ENCODE measurements around the gene VSIR. TPM values are rescaled to one million over a fixed set of nuclear protein-coding genes. Genes with fewer than 3 reads are reported as not detected.

Gene VSIR
- 3.9 and 6.3 TPM in 2 replicates for total RNA-seq

DNA sequence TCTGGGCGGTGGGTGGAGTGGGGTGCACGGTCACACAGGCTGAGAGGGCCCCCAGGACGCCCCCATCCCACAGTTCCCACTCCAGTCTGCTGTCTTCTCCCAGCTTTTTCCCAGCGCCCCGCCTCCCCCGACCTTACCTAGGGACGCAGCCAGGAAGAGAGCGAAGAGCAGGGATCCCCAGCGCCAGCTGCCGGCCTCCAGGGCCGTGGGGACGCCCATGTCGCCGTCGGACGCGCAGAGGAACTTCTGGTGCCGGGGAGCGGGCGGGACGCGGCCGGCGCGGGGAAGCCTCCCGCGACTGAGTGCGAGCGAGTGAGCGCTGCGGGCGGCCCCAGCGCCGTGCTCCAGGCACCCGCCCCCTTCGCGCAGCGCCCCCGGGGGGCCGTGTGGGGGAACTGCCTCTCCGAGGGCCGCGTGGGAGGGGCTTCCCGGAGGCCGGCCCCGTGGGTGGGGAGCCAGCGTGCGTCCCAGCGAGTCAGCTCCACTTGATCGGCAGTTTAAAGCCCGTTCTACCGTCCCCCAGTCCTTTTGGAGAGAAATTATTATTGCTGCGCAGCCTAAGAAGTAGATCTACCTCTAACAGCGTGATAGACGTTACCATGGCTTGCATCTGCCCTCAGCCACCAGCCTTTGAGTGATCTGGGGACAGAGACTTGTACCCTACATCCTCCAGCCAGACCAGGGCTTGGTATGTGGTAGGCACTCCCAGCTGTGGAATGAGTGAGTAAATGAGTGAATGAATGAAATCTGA is at the start of gene VSIR:
VSIR (minus strand) TSS at position 300 of the 751 bp plus-strand sequence; CDS start at position 219, 81 bp downstream.

DNA sequence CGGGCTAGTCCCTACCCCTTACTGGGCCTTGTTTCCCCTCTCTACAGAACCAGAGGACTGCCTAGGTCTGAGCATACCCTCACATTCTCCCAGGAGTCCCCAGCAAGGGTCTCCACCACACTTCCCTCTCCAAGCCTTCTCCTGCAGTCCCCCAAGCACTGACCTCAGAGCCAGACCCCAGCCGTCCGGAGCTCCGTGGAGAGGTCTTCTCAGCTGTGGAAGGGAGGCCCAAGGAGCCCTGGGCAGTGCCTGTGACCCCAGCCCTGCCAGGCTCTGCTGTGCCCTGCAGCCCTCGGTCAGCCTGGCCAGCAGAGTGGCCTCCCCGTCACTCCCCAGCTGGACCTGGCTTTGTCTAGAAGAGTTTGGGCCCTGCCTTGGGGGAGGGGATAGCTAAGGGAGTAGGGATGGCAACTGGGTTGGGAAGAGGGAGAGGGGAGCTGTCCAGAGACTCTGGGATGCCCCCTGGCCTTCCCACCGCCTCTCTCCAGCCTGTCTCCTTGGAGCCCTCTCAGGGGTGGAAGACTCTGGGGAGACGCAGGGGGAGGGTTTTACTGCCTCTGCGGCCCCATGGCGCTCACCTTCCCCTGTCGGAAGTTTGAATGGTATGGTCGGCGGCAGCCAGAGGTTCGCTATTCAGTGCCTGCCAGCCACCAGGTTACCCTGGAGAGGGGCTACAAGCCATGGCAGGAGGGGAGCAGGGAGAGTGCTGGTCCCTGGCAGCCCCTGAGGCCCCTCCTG is 53.7 kb downstream of the VSIR start, which contains the start of gene C10orf105:
C10orf105 (minus strand) TSS at position 315 of the 738 bp plus-strand sequence. CDS start 3,441 bp downstream, outside the sequence.

Small RNA genes lying within 50 kb of the gene (small RNA-seq; reads per million reads assigned to genes)
- not detected for gene MIR7152

Other genes with a start within 250 kb of the VSIR start
- not detected in 2 replicates for gene C10orf105, start 53.7 kb downstream of the VSIR start, total RNA-seq
- 1,169 and 3,537 TPM in 2 replicates for gene PSAP, start 77.7 kb upstream of the VSIR start, total RNA-seq
- 16.1 and 16.2 TPM in 2 replicates for gene CHST3, start 190.9 kb upstream of the VSIR start, total RNA-seq

All from placental epithelial cell (primary cell).